ENCODE data around the gene PRKG2. TPM values are rescaled to one million over a fixed set of nuclear protein-coding genes. Genes with fewer than 3 reads are reported as not detected.

Gene PRKG2, protein sequence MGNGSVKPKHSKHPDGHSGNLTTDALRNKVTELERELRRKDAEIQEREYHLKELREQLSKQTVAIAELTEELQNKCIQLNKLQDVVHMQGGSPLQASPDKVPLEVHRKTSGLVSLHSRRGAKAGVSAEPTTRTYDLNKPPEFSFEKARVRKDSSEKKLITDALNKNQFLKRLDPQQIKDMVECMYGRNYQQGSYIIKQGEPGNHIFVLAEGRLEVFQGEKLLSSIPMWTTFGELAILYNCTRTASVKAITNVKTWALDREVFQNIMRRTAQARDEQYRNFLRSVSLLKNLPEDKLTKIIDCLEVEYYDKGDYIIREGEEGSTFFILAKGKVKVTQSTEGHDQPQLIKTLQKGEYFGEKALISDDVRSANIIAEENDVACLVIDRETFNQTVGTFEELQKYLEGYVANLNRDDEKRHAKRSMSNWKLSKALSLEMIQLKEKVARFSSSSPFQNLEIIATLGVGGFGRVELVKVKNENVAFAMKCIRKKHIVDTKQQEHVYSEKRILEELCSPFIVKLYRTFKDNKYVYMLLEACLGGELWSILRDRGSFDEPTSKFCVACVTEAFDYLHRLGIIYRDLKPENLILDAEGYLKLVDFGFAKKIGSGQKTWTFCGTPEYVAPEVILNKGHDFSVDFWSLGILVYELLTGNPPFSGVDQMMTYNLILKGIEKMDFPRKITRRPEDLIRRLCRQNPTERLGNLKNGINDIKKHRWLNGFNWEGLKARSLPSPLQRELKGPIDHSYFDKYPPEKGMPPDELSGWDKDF
- 0.72 TPM for total RNA-seq (ENCODE audit: unreplicated experiment)
- long read RNA-seq = 0 reads

DNA sequence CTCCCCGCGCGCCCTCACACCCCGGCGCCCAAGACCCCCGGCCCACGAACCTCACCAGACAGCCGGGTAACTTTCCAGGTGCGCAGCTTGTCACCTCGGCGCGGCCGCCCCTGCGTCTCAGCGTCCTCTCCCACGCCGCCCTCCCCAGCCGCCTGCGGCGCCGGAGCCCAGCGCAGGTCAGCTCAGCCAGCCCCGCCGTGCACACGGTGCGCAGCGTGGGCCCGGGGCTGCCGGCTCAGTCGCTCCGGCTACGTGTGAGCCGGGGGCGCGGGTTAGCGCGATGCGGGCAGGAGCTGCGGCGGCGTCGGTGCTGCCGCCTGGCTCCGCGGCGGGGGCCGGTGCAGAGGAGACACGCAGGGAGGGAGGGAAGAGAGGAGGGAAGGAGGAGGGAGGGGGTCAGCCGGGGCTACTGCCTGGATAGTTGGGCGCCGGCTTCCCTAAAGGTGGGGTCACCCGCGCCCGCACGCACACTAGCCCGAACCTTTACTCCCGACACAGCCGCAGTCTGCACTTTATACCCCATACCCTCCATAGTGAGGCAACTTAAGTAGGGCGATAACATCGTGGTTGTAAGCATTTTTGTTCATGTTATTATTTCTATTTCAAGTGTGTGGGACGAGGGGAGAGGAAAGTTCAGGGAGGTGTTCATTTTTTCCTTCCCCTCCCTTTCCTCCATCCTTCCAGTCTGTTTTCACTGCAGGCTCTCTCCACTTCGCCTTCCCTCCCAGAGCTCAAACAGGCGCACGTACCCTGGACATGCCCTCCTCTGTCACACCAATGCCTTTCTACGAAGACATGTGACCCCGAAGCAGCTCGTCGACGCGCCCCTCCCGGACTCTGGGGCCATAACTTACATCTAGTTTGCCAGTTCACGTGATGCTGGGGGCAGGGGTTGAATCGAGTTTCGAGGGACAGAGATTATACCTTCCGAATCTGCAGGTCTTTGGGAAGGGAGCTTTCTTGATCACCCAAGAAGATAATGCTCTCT lies at the start of gene PRKG2:
TSS of gene PRKG2 (minus strand) at position 342 of the 988 bp plus-strand sequence. CDS start 10,175 bp downstream, outside the sequence.
- H3K4me3 Mint-ChIP-seq (ENCODE audit: unreplicated experiment) = peak within 1 kb of the TSS; percentile 80
- no peaks in the 10 kb centered on the region for H3K36me3 Mint-ChIP-seq (ENCODE audit: low read depth, unreplicated experiment)
- TF ChIP-seq, protein P1, sequence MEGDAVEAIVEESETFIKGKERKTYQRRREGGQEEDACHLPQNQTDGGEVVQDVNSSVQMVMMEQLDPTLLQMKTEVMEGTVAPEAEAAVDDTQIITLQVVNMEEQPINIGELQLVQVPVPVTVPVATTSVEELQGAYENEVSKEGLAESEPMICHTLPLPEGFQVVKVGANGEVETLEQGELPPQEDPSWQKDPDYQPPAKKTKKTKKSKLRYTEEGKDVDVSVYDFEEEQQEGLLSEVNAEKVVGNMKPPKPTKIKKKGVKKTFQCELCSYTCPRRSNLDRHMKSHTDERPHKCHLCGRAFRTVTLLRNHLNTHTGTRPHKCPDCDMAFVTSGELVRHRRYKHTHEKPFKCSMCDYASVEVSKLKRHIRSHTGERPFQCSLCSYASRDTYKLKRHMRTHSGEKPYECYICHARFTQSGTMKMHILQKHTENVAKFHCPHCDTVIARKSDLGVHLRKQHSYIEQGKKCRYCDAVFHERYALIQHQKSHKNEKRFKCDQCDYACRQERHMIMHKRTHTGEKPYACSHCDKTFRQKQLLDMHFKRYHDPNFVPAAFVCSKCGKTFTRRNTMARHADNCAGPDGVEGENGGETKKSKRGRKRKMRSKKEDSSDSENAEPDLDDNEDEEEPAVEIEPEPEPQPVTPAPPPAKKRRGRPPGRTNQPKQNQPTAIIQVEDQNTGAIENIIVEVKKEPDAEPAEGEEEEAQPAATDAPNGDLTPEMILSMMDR (IDR thresholded peaks at IDR 0.05; ENCODE audit: unreplicated experiment) = no peak
- H3K27ac Mint-ChIP-seq (ENCODE audit: unreplicated experiment) = no peak within 1 kb of the TSS
- H3K4me1 Mint-ChIP-seq (ENCODE audit: unreplicated experiment) = peaks cover 9% of the 10 kb centered on the region
- peaks cover 17% of the 10 kb centered on the region for H3K27me3 Mint-ChIP-seq (ENCODE audit: unreplicated experiment)
- DNase-seq (ENCODE audit: low spot score) = peak; percentile 33
- H3K9me3 Mint-ChIP-seq (ENCODE audit: unreplicated experiment) = no peaks in the 10 kb centered on the region

DNA sequence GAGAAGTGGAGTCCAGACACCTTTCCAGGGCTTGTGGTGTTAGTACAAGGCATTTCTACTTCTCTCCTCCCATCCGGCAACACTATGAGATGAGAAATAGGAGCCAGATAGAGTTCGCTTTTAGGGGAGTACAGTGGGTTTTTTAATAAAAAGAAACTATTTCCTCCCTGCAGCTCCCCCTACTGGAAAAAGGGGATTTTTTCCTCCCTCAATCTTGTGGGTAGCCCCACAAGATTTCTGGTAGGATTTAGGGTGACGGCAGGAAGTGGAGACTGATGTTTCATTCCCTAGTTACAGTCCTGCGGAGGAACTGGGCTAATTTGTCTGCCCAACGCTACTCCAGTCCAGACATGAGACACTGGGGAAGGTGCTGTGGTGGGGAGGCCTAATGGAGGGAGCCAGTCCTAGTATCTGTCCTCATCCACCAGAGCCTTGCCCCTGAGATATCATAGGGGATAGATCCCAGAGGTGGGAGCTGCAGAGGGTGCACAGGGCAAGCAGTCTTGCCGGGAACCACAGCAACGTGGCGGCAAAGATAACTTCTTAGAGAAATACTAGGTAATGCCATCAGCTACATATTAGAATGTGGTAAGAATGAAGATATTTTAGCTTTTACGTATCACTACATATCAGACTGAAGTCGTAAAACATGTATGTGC lies 45.5 kb upstream of the PRKG2 start:
- DNase-seq (ENCODE audit: low spot score) = peak; percentile 10
- no peaks in the 10 kb centered on the region for H3K36me3 Mint-ChIP-seq (ENCODE audit: low read depth, unreplicated experiment)
- no peak overlapping the region for H3K4me3 Mint-ChIP-seq (ENCODE audit: unreplicated experiment)
- H3K27me3 Mint-ChIP-seq (ENCODE audit: unreplicated experiment) = no peaks in the 10 kb centered on the region
- H3K4me1 Mint-ChIP-seq (ENCODE audit: unreplicated experiment) = peaks cover 2% of the 10 kb centered on the region
- TF ChIP-seq, protein P1 (IDR thresholded peaks at IDR 0.05; ENCODE audit: unreplicated experiment) = peak; percentile 68
- no peaks in the 10 kb centered on the region for H3K9me3 Mint-ChIP-seq (ENCODE audit: unreplicated experiment)
- no peak overlapping the region for H3K27ac Mint-ChIP-seq (ENCODE audit: unreplicated experiment)

DNA sequence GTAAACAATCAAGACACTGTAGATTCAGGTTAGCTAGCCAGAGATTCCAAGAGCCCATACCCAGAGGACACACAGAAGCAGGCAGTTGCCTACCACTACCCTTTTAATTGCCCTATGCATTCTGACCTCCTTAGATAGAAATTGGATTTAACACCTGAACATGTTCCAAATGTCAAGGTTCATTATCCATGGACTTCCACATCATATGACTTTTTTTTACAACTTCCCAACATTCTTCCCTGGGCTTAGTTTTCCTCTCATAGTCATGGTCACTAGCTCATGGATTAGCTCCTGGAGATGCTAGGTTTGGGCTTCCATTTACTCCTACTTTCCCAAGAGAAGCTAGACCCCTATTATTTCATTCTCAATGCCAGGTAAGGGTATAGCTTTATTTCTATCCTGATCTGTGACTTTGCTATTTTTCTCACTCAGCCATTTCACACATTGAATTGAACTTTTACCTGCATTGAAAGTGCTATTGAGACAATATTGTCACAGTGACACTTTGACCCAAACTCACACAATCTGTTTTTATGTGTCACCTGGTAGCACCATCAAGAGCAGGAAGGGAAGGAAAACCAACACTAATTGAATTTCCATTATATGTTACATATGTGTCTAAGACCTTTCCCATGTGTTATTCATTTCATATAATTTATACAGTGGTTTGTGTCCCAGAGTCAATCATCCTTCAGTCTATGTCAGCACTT lies 44.0 kb upstream of the PRKG2 start:
- TF ChIP-seq, protein P1 (IDR thresholded peaks at IDR 0.05; ENCODE audit: unreplicated experiment) = no peak
- Mint-ChIP-seq H3K4me1 (ENCODE audit: unreplicated experiment) (peaks cover 2% of the 10 kb centered on the region), H3K4me3 (ENCODE audit: unreplicated experiment) (no peak overlapping the region), H3K36me3 (ENCODE audit: low read depth, unreplicated experiment) (no peaks in the 10 kb centered on the region), H3K27ac (ENCODE audit: unreplicated experiment) (no peak overlapping the region), H3K9me3 (ENCODE audit: unreplicated experiment) (no peaks in the 10 kb centered on the region), H3K27me3 (ENCODE audit: unreplicated experiment) (no peaks in the 10 kb centered on the region)
- DNase-seq (ENCODE audit: low spot score) = no peak

DNA sequence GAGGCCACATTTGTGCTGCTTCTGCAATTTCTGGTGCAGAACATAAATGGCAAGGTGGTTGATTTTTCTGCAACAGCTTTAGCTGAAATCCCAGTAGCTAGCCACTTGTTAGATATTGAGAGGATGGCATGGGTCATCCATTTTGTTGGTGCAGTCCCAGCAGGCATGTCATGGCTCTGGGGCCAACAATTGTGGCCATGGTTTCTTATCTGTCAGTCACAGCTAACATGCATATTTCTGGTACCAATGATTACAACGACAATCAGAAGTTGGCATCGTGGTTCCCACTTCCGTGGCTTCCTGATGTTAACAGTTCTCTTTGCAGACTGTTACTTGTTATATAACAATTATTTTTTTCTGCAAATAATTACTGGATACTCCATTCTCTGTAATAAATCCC lies 42.8 kb upstream of the PRKG2 start:
- no peak overlapping the region for H3K27ac Mint-ChIP-seq (ENCODE audit: unreplicated experiment)
- no peaks in the 10 kb centered on the region for H3K9me3 Mint-ChIP-seq (ENCODE audit: unreplicated experiment)
- H3K36me3 Mint-ChIP-seq (ENCODE audit: low read depth, unreplicated experiment) = no peaks in the 10 kb centered on the region
- DNase-seq (ENCODE audit: low spot score) = no peak
- TF ChIP-seq, protein P1 (IDR thresholded peaks at IDR 0.05; ENCODE audit: unreplicated experiment) = no peak
- H3K27me3 Mint-ChIP-seq (ENCODE audit: unreplicated experiment) = no peaks in the 10 kb centered on the region
- H3K4me1 Mint-ChIP-seq (ENCODE audit: unreplicated experiment) = peaks cover 2% of the 10 kb centered on the region
- no peak overlapping the region for H3K4me3 Mint-ChIP-seq (ENCODE audit: unreplicated experiment)
